Stimulated activated CD4-positive, alpha-beta T cell treated with anti-CD3 and anti-CD28 coated beads, TNF-alpha, amount 100 ng/mL, for 1 hour (primary cell): ENCODE results near the gene NME8.

Experiments used
- DNase-seq, 3 donors: peaks; one replicate each; pipeline ENCODE4 v3.0.0-alpha.2; 2020; ENCODE audit warnings: low read depth in 3 of 3, low spot score in 1 of 3

The NME8 gene

GRCh38 chr7:37901236-37901827, 52.9 kb downstream of the NME8 start:
- DNase-seq = no peak

- no peak for DNase-seq
Observed at GRCh38 chr7:37901890-37902524, 53.6 kb downstream of the NME8 start.

GRCh38 chr7:37908221-37908788, 59.9 kb downstream of the NME8 start:
- no peak for DNase-seq

- DNase-seq = no peak
Observed at GRCh38 chr7:37912756-37913155, 64.4 kb downstream of the NME8 start.

GRCh38 chr7:37915438-37915837, 67.0 kb downstream of the NME8 start:
- DNase-seq = no peak

GRCh38 chr7:37916017-37916672, 67.7 kb downstream of the NME8 start:
- no peak for DNase-seq

- no peak for DNase-seq
Observed at GRCh38 chr7:37916673-37917660, 68.6 kb downstream of the NME8 start, which contains the start of gene SFRP4. Gene SFRP4, minus strand, starts transcription at chr7:37916817. Its CDS starts 280 bp downstream, at chr7:37916537.

- DNase-seq = no peak
Observed at GRCh38 chr7:37918526-37918925, 70.1 kb downstream of the NME8 start.

- peak in 1 of 3 donors; percentile 4 for DNase-seq
Observed at GRCh38 chr7:37920305-37920848, 72.0 kb downstream of the NME8 start, which contains the start of gene EPDR1. Gene EPDR1, plus strand, starts transcription at chr7:37920640. Its CDS starts 300 bp downstream, at chr7:37920940.

GRCh38 chr7:37920849-37921805, 72.7 kb downstream of the NME8 start:
- DNase-seq = no peak

- no peak for DNase-seq
Observed at GRCh38 chr7:37921876-37922275, 73.5 kb downstream of the NME8 start.

- DNase-seq = no peak
Observed at GRCh38 chr7:37923996-37924395, 75.6 kb downstream of the NME8 start.

GRCh38 chr7:37924491-37925041, 76.2 kb downstream of the NME8 start:
- no peak for DNase-seq

GRCh38 chr7:37925620-37926019, 77.2 kb downstream of the NME8 start:
- DNase-seq = no peak

- DNase-seq = no peak
Observed at GRCh38 chr7:37927773-37928444, 79.5 kb downstream of the NME8 start.

- DNase-seq = no peak
Observed at GRCh38 chr7:37928878-37929277, 80.5 kb downstream of the NME8 start.

GRCh38 chr7:37930226-37930948, 82.0 kb downstream of the NME8 start:
- DNase-seq = no peak

- no peak for DNase-seq
Observed at GRCh38 chr7:37932543-37932942, 84.1 kb downstream of the NME8 start.
